Neural cell (in vitro differentiated cells): Measurements from ENCODE around the gene HLA-DOA.

Experiments used
- CTCF ChIP-seq: fragments of 450-650 bp; IDR thresholded peaks from 2 replicates; pipeline ENCODE4 v1.5.1; 2014; ENCODE audit warnings: antibody characterized with exemption, mild to moderate bottlenecking, moderate library complexity; ENCODE audit not compliant: poor library complexity, severe bottlenecking
- RAD21 ChIP-seq: fragments of 450-650 bp; conservative IDR thresholded peaks from 2 replicates; pipeline ENCODE4 v1.6.1; 2014; ENCODE audit warnings: antibody characterized with exemption, mild to moderate bottlenecking, moderate library complexity
- SMC3 ChIP-seq: fragments of 450-650 bp; conservative IDR thresholded peaks from 2 replicates; pipeline ENCODE4 v1.6.1; 2014; ENCODE audit warnings: antibody characterized with exemption, mild to moderate bottlenecking, moderate library complexity; ENCODE audit not compliant: poor library complexity
- TAF1 ChIP-seq: IDR thresholded peaks from 2 replicates; pipeline ENCODE4 v1.6.1; 2012; ENCODE audit warnings: low read depth

GRCh38 chr6:33049323-33050013 lies 40.1 kb upstream of the HLA-DOA start:
- TF ChIP-seq CTCF (no peak), SMC3 (no peak), TAF1 (no peak), RAD21 (no peak)
